Kidney epithelial cell (primary cell): ENCODE data around the gene PSTPIP2. TPM values are rescaled to one million over a fixed set of nuclear protein-coding genes. Genes with fewer than 3 reads are reported as not detected.
"Not testable (repeated sequence)": the region's sequence is repeated elsewhere in the genome, so short reads cannot be mapped to it uniquely, and the experiment has no call there.

Source experiments
- DNase-seq: peaks from one replicate; pipeline ENCODE4 v3.0.0-alpha.2; 2010; ENCODE audit warnings: low read depth
- H3K27me3 ChIP-seq: 2 replicates; pipeline ENCODE4 v1.6.0; 2011; ENCODE audit warnings: low read length; ENCODE audit not compliant: control insufficient read depth, insufficient read depth
- H3K36me3 ChIP-seq: 2 replicates; pipeline ENCODE4 v1.5.1; 2011; ENCODE audit warnings: low read length; ENCODE audit not compliant: control insufficient read depth, insufficient read depth
- H3K4me3 ChIP-seq: 2 replicates; pipeline ENCODE4 v1.5.1; 2011; ENCODE audit warnings: low read depth, mild to moderate bottlenecking, control low read depth, low read length
- total RNA-seq: library from RNA; depleted of rRNA; stranded (reverse); fragments of >200 nt; gene quantifications from 2 replicates; pipeline ENCODE4 v1.2.3, GENCODE V29; 2015
- TF ChIP-seq, protein P1 (sequence below): IDR thresholded peaks from 2 replicates; pipeline ENCODE4 v1.5.1; 2011; ENCODE audit warnings: mild to moderate bottlenecking, moderate library complexity, low read length, control low read depth, inconsistent platforms; ENCODE audit not compliant: insufficient read depth, poor library complexity, severe bottlenecking

PSTPIP2 gene
- total RNA-seq, 1 donor from 2014 or later: 14.2 TPM

DNA sequence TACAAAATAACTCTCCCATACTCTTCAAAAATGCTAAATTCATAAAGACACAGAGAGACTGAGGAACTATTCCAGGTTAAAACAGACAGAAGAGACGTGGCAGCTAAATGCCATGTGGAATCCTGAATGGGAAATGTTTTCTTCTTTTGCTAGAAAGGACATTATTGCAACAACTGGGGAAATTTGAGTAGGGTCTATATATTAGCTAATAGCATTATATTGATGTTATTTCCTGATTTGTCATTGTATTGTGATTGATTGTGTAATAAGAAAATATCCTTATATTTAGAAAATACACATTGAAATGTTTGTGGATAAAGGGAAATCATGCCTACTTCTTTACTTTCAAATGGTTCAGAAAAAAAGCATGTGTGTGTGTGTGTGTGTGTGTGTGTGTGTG lies 23.4 kb downstream of the PSTPIP2 start:
- TF ChIP-seq, protein P1, sequence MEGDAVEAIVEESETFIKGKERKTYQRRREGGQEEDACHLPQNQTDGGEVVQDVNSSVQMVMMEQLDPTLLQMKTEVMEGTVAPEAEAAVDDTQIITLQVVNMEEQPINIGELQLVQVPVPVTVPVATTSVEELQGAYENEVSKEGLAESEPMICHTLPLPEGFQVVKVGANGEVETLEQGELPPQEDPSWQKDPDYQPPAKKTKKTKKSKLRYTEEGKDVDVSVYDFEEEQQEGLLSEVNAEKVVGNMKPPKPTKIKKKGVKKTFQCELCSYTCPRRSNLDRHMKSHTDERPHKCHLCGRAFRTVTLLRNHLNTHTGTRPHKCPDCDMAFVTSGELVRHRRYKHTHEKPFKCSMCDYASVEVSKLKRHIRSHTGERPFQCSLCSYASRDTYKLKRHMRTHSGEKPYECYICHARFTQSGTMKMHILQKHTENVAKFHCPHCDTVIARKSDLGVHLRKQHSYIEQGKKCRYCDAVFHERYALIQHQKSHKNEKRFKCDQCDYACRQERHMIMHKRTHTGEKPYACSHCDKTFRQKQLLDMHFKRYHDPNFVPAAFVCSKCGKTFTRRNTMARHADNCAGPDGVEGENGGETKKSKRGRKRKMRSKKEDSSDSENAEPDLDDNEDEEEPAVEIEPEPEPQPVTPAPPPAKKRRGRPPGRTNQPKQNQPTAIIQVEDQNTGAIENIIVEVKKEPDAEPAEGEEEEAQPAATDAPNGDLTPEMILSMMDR: no peak
- Histone ChIP-seq H3K4me3 (no peak overlapping the region), H3K36me3 (no peaks in the 10 kb centered on the region), H3K27me3 (no peaks in the 10 kb centered on the region)
- DNase-seq: no peak

DNA sequence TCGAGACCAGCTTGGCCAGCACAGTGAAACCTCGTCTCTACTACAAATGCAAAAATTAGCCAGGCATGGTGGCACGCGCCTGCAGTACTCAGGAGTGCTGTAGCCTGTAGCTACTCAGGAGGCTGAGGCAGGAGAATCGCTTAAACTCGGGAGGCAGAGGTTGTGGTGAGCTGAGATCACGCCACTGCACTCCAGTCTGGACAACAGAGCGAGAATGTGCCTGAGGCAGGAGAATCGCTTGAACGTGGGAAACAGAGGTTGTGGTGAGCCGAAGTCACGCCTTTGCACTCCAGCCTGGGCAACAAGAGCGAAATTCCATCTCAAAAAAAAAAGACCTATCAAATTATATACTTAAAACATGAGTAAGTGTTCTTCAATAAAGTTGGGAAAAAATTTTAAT lies 24.7 kb downstream of the PSTPIP2 start:
- not testable (repeated sequence) for H3K27me3 ChIP-seq, DNase-seq, H3K36me3 ChIP-seq, H3K4me3 ChIP-seq

DNA sequence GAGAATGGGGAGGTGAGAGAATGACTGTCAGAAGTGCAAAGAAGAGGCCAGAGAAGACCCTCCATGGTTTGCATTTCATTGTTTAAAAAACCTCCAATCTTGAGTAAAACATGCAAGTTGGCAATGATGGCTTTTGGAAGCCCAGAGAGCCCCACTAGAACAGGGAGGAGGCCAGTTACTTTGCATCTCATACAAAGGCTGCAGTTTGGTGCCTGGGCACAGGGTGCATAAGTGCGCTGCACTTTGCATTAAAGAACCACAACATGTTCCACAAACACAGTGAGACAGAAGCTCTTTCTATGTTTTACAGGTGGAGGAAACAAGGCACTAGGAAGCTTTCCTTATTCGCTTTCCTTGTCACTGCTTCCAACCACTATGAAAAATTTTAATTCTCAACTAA lies 25.4 kb downstream of the PSTPIP2 start:
- DNase-seq: no peak
- Histone ChIP-seq H3K27me3 (no peaks in the 10 kb centered on the region), H3K36me3 (no peaks in the 10 kb centered on the region), H3K4me3 (no peak overlapping the region)
- TF ChIP-seq, protein P1: no peak

DNA sequence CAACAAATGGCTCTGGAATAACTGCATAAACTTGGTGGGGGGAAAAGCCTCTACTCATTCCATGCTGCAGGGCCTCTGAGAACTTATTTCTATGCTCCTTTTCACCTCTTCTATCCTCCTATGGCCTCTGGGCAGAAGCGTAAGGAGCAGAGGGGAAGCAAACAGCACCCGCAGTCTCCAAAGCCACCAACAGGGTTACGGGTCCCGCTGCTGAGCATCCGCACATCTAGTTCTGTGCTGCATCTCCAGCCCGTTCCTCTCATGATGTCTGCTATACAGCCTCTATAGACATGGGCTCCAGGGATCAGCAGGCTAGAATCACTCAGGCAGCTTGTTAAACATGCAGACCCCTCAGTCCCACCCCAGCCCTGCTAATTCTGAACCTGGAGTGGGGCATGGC lies 25.9 kb downstream of the PSTPIP2 start:
- no peaks in the 10 kb centered on the region for H3K27me3 ChIP-seq
- TF ChIP-seq, protein P1: no peak
- H3K4me3 ChIP-seq: no peak overlapping the region
- no peaks in the 10 kb centered on the region for H3K36me3 ChIP-seq
- DNase-seq: no peak

DNA sequence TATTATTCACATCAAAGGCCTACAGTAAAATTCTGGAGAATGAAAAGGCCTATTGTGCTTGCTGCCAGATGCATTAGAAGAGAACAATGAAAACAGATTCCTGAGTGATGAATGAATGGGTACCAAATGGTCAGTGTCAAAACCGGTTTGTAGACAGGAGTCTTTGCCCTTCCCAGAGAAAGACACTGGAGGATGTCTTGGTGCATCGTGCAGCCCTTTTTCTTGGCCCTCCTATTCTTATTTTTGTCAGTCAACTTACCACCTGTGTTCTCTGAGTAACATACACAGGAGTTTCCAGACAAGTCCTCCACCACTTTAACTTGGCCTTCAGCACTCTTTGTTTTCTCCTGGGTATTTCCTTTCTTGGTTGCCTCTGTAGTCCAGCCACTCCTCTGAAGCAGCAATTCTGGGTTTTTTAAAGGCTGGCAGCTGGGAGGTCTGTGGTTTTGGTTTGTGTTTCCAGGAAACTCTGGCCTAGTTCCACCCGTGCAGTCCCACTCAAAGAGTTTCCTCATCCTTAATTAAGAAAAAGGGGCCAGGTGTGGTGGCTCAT lies 29.4 kb downstream of the PSTPIP2 start:
- peak; percentile 35 for DNase-seq
- TF ChIP-seq, protein P1: no peak
- Histone ChIP-seq H3K27me3 (no peaks in the 10 kb centered on the region), H3K4me3 (no peak overlapping the region), H3K36me3 (no peaks in the 10 kb centered on the region)

DNA sequence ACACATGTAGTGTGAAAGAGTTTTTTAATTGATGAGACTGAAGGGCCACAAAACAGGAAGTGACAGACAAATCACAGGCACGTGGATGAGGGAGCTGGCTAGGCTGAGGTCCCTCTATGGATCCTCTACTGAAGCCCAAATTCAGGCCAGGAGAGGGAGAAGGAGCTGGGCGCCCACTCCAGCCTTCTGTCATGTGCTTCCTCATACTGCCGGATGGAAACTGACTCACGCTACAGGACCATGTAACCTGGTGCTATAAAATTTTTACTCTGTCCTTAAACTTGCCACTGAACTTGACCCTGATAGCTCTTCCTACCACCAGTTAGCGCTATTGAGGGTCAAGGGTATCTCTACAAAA lies 31.3 kb downstream of the PSTPIP2 start:
- TF ChIP-seq, protein P1: no peak
- Histone ChIP-seq H3K36me3 (no peaks in the 10 kb centered on the region), H3K27me3 (no peaks in the 10 kb centered on the region), H3K4me3 (no peak overlapping the region)
- no peak for DNase-seq
